Measurements from ENCODE around the gene C1orf141.

The C1orf141 gene

DNA sequence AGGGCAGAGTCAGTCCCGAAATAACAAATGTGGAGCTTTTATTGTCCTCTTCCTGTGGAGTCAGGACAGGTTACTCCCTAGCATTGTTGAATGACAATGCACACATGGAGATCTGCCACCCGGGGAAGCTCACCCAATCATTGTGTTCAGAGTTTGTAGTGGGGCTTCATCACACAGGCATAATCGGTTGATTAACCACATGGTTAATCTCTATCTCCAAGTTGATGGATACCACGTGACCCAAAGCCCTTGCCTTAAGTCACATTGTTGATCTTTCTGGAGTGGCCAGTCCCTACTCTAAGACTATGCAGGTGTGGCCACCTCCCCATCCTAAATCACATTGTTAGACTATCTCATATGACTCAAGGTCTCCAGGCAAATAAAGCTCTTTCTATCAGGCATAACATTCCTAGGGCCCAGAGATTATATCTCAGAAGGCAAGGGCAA is 2.6 kb upstream of the C1orf141 start:
- TF ChIP-seq, protein P1, sequence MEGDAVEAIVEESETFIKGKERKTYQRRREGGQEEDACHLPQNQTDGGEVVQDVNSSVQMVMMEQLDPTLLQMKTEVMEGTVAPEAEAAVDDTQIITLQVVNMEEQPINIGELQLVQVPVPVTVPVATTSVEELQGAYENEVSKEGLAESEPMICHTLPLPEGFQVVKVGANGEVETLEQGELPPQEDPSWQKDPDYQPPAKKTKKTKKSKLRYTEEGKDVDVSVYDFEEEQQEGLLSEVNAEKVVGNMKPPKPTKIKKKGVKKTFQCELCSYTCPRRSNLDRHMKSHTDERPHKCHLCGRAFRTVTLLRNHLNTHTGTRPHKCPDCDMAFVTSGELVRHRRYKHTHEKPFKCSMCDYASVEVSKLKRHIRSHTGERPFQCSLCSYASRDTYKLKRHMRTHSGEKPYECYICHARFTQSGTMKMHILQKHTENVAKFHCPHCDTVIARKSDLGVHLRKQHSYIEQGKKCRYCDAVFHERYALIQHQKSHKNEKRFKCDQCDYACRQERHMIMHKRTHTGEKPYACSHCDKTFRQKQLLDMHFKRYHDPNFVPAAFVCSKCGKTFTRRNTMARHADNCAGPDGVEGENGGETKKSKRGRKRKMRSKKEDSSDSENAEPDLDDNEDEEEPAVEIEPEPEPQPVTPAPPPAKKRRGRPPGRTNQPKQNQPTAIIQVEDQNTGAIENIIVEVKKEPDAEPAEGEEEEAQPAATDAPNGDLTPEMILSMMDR (IDR thresholded peaks at IDR 0.05; ENCODE audit: low read depth, low read length, missing control alignments), result no peak
- no peak for DNase-seq (ENCODE audit: extremely low read depth, low read depth)

DNA sequence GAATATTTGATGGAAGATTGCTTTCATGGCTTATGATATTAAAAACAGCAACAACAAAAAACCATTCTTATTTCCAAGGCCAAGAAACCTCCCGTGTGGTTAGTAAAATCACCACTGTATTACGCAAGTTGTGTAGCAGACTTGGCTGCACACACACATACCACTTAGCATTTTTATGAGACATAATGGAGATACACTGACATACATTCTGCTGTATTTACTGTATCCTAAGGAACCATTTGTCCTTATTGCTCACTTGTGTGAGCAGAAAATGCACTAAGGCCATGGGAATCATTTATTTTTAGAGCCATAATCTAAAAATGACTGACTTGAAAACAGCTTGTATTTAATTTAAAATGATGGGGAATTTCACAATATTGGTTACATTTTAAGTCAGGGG is 584 bp upstream of the C1orf141 start:
- no peak overlapping the region for H3K4me3 ChIP-seq (replicated peaks; ENCODE audit: low read depth, low read length)
- TF ChIP-seq, protein P1 (IDR thresholded peaks at IDR 0.05; ENCODE audit: low read depth, low read length, missing control alignments), result no peak
- peak; percentile 14 for DNase-seq (ENCODE audit: extremely low read depth, low read depth)

More for the DNA sequence above, 2.6 kb upstream of the C1orf141 start:
- H3K4me3 ChIP-seq (replicated peaks; ENCODE audit: low read depth, low read length), result no peak overlapping the region

DNA sequence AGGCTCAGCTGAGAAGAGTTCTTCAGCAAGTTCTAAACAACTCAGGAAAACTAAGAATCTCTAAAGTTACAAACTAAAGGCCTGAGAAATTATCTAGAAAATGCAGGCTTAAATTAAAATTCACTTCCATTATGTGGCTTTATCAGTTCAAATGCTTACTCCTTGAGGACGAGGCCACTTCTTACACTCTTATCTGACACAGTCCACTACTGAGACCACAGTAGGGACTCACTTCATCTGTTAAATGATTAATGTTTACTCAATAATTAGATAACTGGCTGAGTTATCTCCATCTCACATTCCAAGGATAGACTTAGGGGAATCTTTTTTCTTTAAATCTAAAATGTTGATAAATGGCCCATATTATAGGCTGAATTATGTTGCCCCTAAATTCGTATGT is 1.6 kb downstream of the C1orf141 start:
- DNase-seq (ENCODE audit: extremely low read depth, low read depth), result no peak
- H3K4me3 ChIP-seq (replicated peaks; ENCODE audit: low read depth, low read length), result no peak overlapping the region
- TF ChIP-seq, protein P1 (IDR thresholded peaks at IDR 0.05; ENCODE audit: low read depth, low read length, missing control alignments), result no peak

DNA sequence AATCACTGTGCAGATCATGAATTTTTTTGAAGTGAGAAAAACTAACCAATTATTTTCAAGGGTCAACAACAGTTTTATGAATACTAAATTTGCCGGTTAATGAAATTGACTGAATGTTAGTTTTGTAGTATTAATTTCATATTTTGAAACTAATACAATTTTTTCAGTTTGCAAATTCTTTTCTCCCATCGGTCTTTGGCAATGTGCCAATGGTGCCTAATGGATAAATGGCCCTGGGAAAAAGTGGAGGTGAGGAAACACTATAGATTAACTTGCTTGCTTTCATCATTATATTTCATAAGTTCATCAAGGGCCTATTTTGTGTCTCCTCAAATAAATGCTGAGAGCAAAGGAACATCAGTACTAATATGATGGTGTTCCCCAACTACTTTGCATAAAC is 4.1 kb downstream of the C1orf141 start:
- no peak overlapping the region for H3K4me3 ChIP-seq (replicated peaks; ENCODE audit: low read depth, low read length)
- TF ChIP-seq, protein P1 (IDR thresholded peaks at IDR 0.05; ENCODE audit: low read depth, low read length, missing control alignments), result no peak
- DNase-seq (ENCODE audit: extremely low read depth, low read depth), result no peak

DNA sequence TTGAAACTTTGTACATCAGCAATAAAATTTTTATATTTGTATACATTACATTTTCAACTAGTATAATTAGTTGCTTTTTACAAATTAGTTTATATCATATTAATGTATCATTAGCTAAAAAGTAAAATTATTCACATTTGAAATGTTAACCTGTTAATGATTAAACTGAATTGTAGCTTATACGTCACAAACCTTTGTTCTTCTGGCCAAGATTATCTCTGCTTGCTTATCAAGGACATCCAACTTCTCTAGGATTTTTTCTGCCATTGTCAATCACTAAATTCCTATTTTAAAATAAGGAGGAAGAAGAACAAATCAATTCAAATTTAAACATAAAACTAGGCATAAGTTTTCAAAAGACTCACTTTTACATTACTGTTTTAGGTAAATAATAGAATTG is 7.8 kb downstream of the C1orf141 start:
- TF ChIP-seq, protein P1 (IDR thresholded peaks at IDR 0.05; ENCODE audit: low read depth, low read length, missing control alignments), result no peak
- no peak overlapping the region for H3K4me3 ChIP-seq (replicated peaks; ENCODE audit: low read depth, low read length)
- no peak for DNase-seq (ENCODE audit: extremely low read depth, low read depth)

DNA sequence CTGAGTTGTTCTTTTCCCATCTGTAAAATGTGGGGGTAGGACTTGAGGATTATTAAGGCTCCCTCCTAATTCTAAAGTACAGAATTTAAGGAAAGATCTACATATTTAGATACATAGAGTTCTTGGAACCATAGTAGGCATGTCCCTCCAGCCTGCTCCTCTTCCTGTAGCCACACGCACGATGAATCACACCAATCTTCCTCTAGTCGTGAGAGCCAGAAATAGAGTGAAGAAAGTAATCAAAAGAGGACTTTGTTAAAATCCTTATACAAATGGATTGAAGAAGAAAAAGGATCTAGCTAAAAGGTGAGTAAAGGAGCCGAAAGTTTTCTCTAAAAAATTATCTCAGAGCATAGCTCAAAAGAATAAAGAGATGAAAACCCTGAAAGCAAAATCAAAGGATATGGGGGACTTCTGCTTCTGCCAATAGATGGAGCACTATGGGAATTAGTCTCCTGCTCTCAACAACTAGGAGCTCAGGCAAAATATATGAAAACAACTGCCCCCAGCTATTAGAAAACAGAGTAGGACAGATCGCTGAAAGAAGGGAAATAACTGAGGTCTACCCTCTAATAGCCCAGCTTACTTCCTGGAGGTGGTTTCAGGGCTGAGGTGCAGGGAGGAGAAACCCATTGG is 8.5 kb downstream of the C1orf141 start:
- TF ChIP-seq, protein P1 (IDR thresholded peaks at IDR 0.05; ENCODE audit: low read depth, low read length, missing control alignments), result no peak
- H3K4me3 ChIP-seq (replicated peaks; ENCODE audit: low read depth, low read length), result no peak overlapping the region
- DNase-seq (ENCODE audit: extremely low read depth, low read depth), result no peak

DNA sequence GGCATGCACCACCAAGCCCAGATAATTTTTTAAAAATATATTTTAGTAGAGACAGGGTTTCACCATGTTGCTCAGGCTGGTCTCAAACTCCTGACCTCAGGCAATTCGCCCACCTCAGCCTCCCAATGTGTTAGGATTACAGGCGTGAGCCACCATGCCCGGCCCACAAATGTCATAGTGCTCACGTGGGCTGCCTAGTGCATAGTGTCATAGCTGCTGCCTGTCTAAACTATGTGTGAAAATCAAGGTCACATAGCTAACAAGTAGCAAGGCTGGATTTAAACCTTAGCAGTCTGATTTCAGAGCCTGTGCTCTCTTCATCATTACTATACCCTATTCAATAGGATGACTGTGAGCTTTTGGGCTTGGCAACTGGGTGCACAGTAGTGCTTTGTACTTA is 10.3 kb downstream of the C1orf141 start:
- H3K4me3 ChIP-seq (replicated peaks; ENCODE audit: low read depth, low read length), result no peak overlapping the region
- TF ChIP-seq, protein P1 (IDR thresholded peaks at IDR 0.05; ENCODE audit: low read depth, low read length, missing control alignments), result no peak

More for the DNA sequence above, 10.3 kb downstream of the C1orf141 start:
- DNase-seq (ENCODE audit: extremely low read depth, low read depth), result no peak

Measured in HFF-Myc (cell line).